EL (cell line): ENCODE measurements around the gene LRCH2.
"Not testable (repeated sequence)": the region's sequence is repeated elsewhere in the genome, so short reads cannot be mapped to it uniquely, and the experiment has no call there.

Source experiments
- DNase-seq: peaks from one replicate; pipeline ENCODE4 v3.0.0-alpha.2; 2016

LRCH2 gene, protein sequence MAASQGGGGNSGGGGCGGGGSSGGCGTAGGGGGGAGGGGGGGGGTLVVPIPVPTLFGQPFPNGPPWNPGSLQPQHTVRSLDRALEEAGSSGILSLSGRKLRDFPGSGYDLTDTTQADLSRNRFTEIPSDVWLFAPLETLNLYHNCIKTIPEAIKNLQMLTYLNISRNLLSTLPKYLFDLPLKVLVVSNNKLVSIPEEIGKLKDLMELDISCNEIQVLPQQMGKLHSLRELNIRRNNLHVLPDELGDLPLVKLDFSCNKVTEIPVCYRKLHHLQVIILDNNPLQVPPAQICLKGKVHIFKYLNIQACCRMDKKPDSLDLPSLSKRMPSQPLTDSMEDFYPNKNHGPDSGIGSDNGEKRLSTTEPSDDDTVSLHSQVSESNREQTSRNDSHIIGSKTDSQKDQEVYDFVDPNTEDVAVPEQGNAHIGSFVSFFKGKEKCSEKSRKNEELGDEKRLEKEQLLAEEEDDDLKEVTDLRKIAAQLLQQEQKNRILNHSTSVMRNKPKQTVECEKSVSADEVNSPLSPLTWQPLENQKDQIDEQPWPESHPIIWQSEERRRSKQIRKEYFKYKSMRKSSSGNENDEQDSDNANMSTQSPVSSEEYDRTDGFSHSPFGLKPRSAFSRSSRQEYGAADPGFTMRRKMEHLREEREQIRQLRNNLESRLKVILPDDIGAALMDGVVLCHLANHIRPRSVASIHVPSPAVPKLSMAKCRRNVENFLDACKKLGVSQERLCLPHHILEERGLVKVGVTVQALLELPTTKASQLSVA

DNA sequence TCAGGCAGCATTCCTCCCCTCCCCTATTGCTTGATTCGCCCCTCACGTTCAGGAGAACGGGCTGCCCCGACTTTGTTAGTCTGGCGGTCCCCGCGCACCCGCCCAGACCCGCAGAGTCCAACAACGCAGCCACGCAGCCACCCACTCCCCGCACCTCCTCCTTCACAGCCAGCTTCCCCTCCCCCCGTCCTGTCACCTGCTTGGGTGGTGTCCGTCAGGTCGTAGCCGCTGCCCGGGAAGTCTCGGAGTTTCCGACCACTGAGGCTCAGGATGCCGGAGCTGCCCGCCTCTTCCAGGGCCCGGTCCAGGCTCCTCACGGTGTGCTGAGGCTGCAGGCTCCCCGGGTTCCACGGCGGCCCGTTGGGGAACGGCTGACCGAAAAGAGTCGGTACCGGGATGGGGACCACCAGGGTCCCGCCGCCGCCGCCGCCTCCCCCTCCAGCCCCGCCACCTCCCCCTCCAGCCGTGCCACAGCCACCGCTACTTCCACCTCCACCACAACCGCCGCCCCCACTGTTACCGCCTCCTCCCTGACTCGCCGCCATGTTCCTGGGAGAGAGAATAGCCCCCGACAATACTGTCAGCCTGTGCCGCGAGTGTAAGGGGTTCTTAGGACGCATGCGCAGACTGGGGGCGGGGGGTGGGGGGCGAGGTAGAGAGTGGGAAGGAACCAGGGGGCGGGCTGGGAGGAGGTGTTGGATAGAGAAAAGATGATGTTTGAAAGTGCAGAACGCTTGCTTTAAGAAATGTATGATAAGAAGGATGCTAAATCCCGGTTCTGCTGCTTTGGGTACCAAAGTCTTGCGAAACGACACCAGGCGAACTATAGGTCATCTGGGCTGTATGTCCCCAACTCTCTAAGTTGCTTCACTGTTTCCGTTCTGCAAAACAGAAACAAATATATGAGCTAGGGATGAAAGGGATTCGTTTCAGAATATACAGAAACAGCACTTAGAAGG, at the start of gene LRCH2:
LRCH2 (minus strand) TSS at position 600 of the 959 bp plus-strand sequence; CDS start at position 545, 55 bp downstream.
- peak; percentile 55 for DNase-seq

DNA sequence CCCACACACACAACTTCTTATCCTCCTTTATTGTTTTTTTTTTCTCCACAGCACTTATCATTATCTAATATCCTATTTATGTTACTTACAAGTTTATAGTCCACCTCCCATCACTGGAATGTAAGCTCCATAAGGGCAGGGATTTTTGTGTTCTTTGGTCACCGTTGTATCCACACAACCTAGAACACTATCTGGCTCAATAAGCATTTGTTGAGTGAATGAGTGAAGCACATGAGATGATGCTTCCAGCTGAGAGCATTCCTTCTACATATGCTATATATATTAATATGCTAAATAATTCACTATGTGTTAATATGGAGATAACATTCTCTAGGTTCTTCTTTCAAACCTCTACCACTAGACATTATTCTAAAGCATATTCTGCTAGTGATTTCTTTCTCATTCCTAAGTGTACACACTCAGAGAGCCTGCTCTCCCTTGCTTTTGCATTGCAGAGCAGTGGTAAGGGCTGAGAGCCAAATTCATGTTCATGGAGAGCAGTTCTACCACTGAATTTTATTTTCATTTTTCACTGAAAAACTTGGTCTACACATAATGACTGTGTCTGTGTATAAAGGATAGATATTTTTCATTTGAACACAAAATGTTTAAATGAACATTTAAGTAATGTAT, 35.3 kb upstream of the LRCH2 start:
- no peak for DNase-seq

DNA sequence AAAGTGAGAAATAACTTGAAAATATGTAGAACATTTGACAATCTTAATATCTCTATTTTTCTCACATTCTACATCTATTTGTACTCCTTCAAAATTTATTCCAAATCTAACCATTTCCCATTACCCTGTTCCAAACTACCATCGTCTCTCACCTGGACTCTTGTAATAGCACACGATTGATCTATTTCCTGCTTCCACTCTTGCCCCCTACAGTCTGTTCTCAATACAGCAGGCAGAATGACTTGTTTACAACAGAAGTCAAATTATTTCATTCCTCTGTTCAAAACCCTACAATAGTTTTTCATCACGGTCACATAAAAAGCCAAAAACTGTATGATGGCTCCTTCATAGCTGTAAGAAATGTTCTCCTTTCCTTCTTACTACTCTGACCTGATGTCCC, 34.5 kb upstream of the LRCH2 start:
- DNase-seq, result no peak

DNA sequence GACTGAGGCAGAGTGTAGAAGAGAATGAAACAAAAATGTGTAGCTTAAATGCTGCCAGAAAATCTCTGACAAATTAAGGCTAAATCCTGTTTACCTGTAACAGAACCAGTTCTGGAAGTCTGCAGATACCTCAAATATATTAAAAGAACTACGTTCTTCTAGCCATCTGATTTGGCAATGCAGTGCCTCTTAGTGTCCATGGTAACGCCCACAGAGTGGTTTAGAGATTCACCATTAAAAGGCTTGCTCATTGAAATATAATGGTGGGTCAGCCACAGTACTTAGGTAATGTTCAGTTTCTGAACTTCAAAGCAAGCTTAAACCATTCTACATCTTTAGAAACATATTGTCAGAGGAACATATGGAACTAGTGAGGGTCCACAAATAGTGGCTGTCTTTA, 32.4 kb upstream of the LRCH2 start:
- DNase-seq, result no peak

DNA sequence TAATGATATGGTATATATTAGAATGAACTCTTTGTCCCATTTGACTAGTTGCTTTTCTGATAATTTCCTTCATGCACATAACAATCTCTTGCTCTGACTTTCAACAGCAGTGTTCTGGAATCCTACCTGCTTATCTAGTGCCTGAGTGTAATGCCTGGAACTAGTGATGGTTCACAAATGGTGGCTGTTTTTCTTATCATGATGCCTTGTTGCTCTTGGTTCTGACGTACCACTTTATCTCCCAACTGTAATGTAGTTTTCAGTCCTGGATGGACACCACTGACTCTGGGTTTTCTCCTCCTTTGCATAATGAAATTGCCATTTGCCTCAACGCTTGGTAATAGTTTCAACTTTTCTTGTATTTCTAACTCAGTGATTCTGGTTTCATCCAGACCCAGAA, 30.1 kb upstream of the LRCH2 start:
- no peak for DNase-seq

DNA sequence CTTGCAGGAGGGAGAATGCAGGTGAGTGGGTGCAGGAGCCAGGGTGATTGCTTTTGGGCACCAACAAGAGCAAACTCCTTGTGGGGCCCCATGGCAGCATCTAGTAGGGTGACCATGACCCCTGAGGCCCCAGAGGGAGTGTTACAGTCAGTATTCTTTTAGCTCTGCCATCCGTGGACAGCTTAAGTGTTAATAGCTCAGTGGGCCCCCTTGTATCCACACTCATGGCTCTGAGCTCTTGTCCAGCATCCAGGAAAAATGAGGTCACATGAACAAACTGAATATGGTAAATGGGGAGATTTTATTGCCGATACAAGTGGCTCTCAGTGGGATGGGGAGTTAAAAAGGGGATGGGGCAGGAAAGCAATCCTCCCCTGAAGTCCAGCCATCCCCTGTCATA, 27.3 kb upstream of the LRCH2 start:
- no peak for DNase-seq

DNA sequence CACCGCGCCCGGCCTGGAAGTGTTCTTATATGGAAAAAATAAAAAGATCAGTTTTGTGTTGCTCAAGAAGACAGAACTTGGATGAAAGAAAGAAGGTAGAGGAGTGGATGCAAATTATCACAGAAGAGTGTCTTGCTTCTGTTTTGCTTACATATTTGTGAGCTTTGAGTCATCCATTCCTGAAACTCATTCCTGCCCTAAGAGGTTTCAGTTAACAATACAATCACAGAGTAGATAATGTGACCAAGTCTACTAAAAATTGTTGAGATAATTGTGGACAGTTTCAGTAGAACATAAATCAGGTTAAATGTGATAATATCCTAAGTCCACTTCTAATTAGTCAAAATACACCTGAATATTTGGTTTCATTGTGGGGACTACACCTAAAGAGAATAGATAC, 26.4 kb upstream of the LRCH2 start:
- peak; percentile 23 for DNase-seq

DNA sequence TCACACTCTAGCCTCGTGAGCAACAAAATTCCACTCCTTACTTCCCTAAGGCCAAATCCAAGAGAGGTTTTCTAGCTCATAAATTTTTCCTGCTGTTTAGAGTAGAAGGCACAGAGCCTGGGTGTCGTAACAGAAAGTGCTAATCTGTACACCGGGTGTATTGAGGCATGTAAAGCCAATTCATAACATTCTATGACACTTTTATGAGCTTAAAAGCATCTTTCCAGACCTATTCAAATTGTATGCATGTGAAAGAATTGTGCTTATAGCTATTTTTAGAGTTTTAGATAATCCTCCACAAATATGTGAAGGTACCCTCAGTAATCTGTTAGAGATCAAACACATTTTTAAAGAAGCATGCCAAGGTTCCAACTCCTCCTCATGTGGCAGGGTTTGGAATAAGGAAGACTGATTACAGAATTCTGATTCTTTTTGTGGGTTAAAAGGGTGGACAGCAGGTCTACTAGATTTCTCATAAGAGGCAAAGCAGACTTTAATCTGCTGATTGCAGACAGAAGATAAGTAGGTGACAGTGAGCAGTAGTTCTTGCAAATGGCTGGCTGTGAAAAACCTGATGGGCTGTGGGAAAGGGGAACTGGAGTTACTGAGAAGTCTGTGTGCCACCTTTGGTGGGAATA, 25.5 kb upstream of the LRCH2 start:
- peak; percentile 19 for DNase-seq

DNA sequence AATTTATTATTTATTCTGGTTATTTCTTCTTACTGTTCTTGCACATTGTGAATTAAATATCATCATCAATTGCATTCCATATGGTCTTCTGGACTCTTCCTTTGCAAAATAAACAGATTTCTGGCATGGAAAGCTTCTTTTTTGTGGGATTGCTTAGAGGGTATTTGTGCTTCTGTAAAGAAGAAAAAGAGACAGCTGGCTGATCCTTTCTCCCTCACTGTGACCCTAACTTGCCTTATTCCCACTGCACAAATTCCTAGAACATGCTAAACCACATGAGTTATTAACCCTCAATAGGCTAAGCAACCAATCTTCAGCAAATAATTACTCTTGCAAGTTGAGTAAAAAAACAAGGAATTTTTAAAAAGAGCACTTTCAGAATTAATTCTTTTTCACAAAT, 23.8 kb upstream of the LRCH2 start:
- DNase-seq, result no peak

DNA sequence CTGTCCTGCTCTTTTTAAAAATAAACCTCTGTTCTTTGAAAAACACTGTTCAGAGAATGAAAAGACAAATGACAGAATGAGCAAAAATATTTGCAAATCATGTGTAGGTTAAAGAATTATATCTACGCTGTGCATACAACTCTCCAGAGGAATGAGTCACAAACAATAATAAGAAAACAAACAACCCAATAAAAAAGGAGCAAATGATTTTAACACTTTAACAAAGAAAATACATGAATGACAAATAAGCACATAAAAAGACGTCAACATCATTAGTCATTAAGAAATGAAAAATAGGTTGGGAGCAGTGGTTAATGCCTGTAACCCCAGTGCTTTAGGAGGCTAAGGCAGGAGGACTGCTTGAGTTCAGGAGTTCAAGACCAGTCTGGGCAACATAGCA, 21.1 kb upstream of the LRCH2 start:
- no peak for DNase-seq

DNA sequence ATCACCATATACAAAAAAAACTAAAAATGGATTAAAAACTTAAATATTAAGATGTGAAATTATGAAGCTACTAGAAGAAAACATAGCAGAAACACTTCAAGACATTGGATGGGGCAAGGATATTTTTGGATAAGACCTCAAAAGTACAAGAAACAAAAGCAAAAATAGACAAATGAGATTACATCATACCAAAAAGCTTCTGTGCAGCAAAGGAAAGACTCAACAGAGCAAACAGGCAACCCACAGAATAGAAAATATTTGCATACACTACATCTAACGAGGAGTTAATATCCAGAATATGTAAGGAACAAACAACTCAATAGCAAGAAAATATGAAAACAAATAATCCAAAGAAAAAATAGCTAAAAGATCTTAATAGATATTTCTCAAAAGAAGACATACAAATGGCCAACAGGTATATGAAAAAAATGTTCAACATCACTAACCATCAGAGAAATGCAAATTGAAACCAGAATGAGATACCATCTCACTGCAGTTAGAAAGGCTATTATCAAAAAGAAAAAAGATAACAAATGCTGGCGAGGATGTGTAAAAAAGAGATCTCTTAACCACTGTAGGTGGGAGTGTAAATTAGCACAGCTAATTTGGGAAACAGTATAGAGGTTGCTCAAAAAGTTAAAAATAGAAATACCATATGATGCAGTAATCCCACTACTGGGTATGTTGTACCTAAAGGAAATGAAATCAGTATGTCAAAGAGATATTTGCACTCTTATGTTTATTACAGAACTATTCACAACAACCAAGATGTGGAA, 17.8 kb upstream of the LRCH2 start:
- no peak for DNase-seq

DNA sequence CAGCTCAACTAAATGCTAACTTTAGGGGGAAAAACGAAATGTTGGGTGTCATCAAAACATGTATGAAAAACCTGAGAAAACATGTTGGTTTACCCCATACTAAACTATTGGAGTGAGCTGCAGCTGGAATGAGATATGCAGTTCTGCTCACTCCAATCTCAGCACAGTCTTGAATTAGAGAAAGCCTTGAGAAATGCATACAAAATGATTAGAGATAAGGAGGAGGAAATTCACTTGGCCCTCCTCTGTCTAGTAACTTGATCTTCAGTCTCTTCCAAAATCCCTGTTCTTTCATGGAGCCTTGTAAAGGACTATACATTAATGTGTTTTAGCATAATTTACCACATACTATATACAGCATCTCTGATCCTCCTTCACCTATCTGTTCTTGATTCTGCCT, 3.2 kb upstream of the LRCH2 start:
- DNase-seq, result no peak

DNA sequence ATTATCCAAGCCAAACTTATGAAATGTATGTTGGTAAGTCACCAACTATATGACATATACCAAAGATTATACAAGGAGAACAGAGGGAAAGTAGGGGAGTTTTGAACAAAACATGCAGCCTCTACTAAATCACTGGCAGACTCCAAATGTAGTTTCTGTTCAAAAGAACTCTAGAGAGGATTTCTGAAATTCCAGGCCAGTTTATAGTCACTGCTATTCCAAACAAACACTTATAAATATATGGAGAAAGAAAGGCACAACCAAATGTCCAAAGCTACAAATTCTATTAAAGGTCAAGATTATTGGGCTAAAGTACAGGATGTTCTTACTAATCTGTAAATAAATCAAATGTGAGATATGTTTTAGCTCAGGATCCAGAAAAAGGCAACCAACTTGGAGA, 2.7 kb upstream of the LRCH2 start:
- no peak for DNase-seq

DNA sequence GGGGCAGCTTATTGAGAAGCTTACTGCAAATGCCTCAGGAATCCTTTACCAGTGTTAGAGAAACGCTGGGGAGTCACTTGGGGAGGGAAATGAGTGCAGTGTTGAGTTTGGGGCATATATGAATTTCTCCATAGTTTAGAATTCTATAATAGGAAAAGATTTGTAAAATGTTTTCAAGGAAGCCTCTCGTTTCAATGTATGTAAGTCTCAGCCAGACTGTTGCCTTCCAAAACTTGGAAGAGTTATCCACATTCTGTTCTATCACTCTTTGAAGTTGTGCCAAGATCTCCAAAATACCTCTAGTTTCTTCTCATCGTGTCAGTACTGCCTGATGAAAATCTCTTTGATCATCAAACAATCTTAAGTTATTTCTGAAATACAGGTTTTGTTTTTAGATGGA, 565 bp upstream of the LRCH2 start:
- no peak for DNase-seq

DNA sequence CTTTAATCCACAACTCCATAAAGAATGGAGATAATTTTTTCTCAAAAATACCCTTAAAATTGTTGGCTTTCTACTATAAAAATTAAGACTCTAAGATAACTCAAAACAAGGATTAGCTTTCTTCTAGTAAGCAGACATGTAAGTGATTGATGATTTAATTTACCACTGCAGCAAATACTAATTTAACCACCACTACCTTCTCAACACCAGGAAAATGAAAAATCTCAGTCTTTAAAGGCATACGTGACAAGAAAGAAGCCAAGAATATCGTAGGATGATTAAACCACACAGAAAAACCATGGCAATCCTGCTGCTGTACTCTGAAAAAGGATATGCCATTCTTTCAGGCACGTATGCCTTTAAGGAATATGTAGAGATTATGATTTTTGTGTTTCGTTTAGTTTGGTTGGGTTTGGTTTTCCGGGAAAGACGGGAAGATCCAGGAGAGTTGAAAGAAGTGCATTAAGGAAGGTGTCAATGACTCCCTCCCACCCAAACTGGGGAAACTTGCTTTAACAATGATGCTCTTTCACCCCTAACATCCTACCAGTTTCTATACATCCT, 881 bp downstream of the LRCH2 start:
- peak; percentile 4 for DNase-seq

DNA sequence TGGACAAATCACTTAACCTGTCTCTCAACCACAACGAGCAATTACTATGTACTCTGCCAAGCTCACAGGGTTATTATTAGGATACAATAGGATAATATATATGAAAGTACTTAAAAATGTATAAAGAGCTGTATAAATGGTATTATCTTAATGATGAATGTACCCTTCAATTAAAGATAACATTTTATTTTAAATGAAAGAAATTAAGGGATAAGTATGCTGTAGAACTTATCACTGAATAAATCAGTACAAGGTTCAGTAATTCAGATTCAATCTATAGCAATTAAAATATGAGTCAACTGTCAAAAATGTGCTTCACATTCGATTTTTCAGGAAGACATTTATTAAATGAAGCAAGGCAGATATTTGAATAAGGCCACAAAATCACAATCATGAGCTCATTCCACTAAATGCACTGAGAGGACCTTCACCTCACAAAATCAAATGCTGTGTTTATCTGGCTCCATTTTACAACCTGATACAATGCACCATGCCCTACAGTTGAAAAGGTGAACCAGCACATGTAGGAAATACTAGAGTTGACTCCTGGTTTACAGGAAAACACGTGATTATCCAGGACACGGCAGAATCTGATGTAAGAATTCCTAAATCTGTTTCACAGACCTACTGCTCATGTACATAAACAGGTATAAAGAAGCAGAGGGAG, 4.4 kb downstream of the LRCH2 start:
- peak; percentile 7 for DNase-seq

DNA sequence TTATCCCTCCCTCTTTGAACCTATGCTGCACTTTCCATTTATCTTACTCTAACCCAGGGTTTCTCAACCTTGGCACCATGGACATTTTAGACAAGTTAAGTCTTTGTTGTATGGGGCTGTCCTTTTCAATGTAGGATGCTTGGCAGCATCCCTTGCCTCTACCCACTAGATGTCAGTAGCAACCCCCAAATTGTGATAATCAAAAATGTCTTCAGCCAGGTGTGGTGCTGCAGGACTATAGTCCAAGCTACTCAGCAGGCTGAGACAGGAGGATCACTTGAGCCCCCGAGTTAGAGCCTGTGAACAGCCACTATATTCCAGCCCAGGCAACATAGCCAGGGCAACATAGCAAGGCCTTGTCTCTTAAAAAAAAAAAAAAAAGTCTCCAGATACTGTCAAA, 7.0 kb downstream of the LRCH2 start:
- DNase-seq, result peak; percentile 13

DNA sequence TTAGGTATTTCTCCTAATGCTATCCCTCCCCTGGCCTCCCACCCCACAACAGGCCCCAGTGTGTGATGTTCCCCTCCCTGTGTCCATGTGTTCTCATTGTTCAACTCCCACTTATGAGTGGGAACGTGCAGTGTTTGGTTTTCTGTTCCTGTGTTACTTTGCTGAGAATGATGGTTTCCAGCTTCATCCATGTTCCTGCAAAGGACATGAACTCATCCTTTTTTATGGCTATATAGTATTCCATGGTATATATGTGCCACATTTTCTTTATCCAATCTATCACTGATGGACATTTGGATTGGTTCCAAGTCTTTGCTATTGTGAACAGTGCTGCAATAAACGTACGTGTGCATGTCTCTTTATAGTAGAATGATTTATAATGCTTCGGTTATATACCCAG, 16.6 kb downstream of the LRCH2 start:
- not testable (repeated sequence) for DNase-seq

DNA sequence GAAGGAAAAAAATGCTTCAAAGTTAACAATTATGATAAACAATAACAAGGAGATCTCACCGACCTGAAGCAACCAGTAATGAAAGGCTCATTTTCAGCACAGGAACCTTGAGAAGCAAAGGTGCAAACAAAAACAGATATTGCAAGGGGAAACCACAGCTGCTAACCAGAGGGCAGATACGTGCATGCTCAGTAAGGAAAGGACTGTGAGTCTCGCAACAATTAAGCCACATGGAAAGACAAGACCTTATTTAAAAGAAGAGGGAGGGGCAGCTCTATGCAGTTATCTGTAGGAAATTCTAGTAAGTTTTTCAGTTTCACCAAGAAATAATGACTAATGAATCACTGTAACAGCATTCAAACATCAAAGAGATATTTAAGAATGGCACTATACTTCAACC, 19.3 kb downstream of the LRCH2 start:
- no peak for DNase-seq

DNA sequence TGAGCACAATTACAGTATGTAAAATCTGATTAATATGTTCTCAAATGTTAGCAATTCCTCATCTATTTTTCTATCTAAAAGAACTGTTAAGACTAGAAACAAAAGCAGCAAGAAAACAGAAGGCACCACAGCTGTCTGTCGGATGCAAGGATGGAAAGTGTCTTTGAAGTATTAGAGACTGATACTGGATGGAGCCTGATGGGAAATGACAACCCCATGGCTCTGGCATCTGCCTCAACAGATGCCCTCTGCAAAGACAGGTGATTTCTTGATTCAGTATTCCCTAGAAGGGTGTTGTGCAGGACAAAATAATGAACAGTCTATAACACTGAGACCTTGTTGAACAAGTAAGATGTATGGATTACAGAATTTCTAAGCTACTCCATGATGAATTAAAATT, 19.7 kb downstream of the LRCH2 start:
- DNase-seq, result no peak
